ENCODE results near the gene ITPR2.

The ITPR2 gene

GRCh38 chr12:26642361-26642760, 190.6 kb downstream of the ITPR2 start:
- Histone ChIP-seq H3K36me3 (ENCODE audit: low read depth) (no peaks in the 10 kb centered on the region), H3K27me3 (ENCODE audit: insufficient read depth, poor library complexity, severe bottlenecking) (no peaks in the 10 kb centered on the region), H3K9me3 (ENCODE audit: severe bottlenecking) (no peaks in the 10 kb centered on the region), H3K4me3 (ENCODE audit: severe bottlenecking) (no peak overlapping the region), H3K27ac (ENCODE audit: poor library complexity, severe bottlenecking) (no peak overlapping the region), H3K4me1 (ENCODE audit: insufficient read depth, poor library complexity, severe bottlenecking) (no peaks in the 10 kb centered on the region)
- TF ChIP-seq, protein P1, sequence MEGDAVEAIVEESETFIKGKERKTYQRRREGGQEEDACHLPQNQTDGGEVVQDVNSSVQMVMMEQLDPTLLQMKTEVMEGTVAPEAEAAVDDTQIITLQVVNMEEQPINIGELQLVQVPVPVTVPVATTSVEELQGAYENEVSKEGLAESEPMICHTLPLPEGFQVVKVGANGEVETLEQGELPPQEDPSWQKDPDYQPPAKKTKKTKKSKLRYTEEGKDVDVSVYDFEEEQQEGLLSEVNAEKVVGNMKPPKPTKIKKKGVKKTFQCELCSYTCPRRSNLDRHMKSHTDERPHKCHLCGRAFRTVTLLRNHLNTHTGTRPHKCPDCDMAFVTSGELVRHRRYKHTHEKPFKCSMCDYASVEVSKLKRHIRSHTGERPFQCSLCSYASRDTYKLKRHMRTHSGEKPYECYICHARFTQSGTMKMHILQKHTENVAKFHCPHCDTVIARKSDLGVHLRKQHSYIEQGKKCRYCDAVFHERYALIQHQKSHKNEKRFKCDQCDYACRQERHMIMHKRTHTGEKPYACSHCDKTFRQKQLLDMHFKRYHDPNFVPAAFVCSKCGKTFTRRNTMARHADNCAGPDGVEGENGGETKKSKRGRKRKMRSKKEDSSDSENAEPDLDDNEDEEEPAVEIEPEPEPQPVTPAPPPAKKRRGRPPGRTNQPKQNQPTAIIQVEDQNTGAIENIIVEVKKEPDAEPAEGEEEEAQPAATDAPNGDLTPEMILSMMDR (IDR thresholded peaks at IDR 0.05; ENCODE audit: poor library complexity, severe bottlenecking): no peak
- ATAC-seq (ENCODE audit: low read depth): no peak
- DNase-seq (ENCODE audit: low spot score): no peak

- Histone ChIP-seq H3K4me1 (ENCODE audit: insufficient read depth, poor library complexity, severe bottlenecking) (peaks cover 7% of the 10 kb centered on the region), H3K27ac (ENCODE audit: poor library complexity, severe bottlenecking) (no peak overlapping the region), H3K9me3 (ENCODE audit: severe bottlenecking) (no peaks in the 10 kb centered on the region), H3K27me3 (ENCODE audit: insufficient read depth, poor library complexity, severe bottlenecking) (no peaks in the 10 kb centered on the region), H3K36me3 (ENCODE audit: low read depth) (no peaks in the 10 kb centered on the region), H3K4me3 (ENCODE audit: severe bottlenecking) (no peak overlapping the region)
- peak; percentile 62; the same call in 1 of the 3 replicates for ATAC-seq (ENCODE audit: low read depth)
- TF ChIP-seq, protein P1 (IDR thresholded peaks at IDR 0.05; ENCODE audit: poor library complexity, severe bottlenecking): no peak
- no peak for DNase-seq (ENCODE audit: low spot score)
Measured at GRCh38 chr12:26636710-26637328, 196.2 kb downstream of the ITPR2 start.

DNA sequence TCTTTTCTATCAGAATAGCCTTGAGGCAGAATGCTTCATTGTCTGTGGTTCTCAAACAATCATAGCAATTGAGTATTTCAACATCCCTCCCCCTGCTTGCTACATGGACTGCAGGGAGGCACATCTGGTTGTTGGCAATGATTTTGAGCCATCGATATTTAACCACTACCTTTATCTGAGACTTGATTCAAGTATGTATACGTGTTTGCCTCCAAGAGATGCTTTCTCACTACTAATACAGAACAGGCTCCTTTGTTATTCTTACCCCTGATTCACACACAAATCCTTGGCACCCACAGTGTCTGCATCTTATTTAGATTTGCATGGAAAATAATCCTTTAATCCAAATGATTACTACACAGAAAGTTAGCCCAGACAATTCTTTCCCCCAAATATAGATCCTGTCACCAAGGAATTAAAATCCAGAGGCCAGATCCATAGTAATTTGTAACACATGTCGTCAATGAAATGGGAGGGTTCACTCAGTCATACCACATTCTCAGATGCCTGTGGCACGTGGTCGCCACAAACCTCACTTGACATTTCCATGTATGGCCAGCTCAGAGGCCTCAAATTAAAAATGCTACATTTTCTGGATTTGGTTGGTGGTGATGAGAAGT, 199.3 kb downstream of the ITPR2 start:
- no peak for DNase-seq (ENCODE audit: low spot score)
- H3K4me3 ChIP-seq (ENCODE audit: severe bottlenecking): no peak overlapping the region
- H3K4me1 ChIP-seq (ENCODE audit: insufficient read depth, poor library complexity, severe bottlenecking): peaks cover 7% of the 10 kb centered on the region
- no peak overlapping the region for H3K27ac ChIP-seq (ENCODE audit: poor library complexity, severe bottlenecking)
- no peaks in the 10 kb centered on the region for H3K27me3 ChIP-seq (ENCODE audit: insufficient read depth, poor library complexity, severe bottlenecking)
- TF ChIP-seq, protein P1 (IDR thresholded peaks at IDR 0.05; ENCODE audit: poor library complexity, severe bottlenecking): no peak
- ATAC-seq (ENCODE audit: low read depth): no peak
- no peaks in the 10 kb centered on the region for H3K9me3 ChIP-seq (ENCODE audit: severe bottlenecking)
- no peaks in the 10 kb centered on the region for H3K36me3 ChIP-seq (ENCODE audit: low read depth)

DNA sequence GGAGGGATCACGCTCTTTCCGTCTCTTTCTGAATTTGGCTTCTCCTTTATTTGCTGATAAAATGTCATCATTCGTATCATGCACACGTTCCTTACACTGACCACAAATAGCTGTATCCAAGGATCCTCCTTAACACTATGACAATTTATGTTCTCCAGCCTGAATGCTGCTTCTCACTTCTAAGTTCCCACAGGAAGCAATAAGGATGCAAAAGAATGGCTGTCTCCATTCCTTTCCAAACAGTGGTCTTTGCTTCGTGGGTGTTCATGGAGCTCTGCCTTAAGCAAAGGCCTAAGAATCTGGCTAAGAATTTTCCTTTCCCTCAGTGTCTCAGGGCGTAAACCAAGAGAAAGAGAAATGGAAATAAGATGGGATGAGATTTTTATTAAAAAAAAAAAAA, 200.2 kb downstream of the ITPR2 start:
- H3K4me3 ChIP-seq (ENCODE audit: severe bottlenecking): no peak overlapping the region
- H3K27ac ChIP-seq (ENCODE audit: poor library complexity, severe bottlenecking): no peak overlapping the region
- no peaks in the 10 kb centered on the region for H3K9me3 ChIP-seq (ENCODE audit: severe bottlenecking)
- H3K36me3 ChIP-seq (ENCODE audit: low read depth): no peaks in the 10 kb centered on the region
- no peak for DNase-seq (ENCODE audit: low spot score)
- no peaks in the 10 kb centered on the region for H3K27me3 ChIP-seq (ENCODE audit: insufficient read depth, poor library complexity, severe bottlenecking)
- ATAC-seq (ENCODE audit: low read depth): no peak
- TF ChIP-seq, protein P1 (IDR thresholded peaks at IDR 0.05; ENCODE audit: poor library complexity, severe bottlenecking): no peak
- peaks cover 7% of the 10 kb centered on the region for H3K4me1 ChIP-seq (ENCODE audit: insufficient read depth, poor library complexity, severe bottlenecking)

- no peak overlapping the region for H3K4me3 ChIP-seq (ENCODE audit: severe bottlenecking)
- H3K27ac ChIP-seq (ENCODE audit: poor library complexity, severe bottlenecking): no peak overlapping the region
- ATAC-seq (ENCODE audit: low read depth): no peak
Measured at GRCh38 chr12:26631846-26632245, 201.1 kb downstream of the ITPR2 start.

More at GRCh38 chr12:26631846-26632245, 201.1 kb downstream of the ITPR2 start:
- Histone ChIP-seq H3K4me1 (ENCODE audit: insufficient read depth, poor library complexity, severe bottlenecking) (peaks cover 4% of the 10 kb centered on the region), H3K9me3 (ENCODE audit: severe bottlenecking) (no peaks in the 10 kb centered on the region), H3K27me3 (ENCODE audit: insufficient read depth, poor library complexity, severe bottlenecking) (no peaks in the 10 kb centered on the region), H3K36me3 (ENCODE audit: low read depth) (no peaks in the 10 kb centered on the region)
- TF ChIP-seq, protein P1 (IDR thresholded peaks at IDR 0.05; ENCODE audit: poor library complexity, severe bottlenecking): no peak
- no peak for DNase-seq (ENCODE audit: low spot score)
